ENCODE data around the gene INTS4. TPM values are rescaled to one million over a fixed set of nuclear protein-coding genes. Genes with fewer than 3 reads are reported as not detected.

The INTS4 gene
- total and polyA plus RNA-seq, 2 donors from 2014 or later: 16.7 to 34.6 TPM

DNA sequence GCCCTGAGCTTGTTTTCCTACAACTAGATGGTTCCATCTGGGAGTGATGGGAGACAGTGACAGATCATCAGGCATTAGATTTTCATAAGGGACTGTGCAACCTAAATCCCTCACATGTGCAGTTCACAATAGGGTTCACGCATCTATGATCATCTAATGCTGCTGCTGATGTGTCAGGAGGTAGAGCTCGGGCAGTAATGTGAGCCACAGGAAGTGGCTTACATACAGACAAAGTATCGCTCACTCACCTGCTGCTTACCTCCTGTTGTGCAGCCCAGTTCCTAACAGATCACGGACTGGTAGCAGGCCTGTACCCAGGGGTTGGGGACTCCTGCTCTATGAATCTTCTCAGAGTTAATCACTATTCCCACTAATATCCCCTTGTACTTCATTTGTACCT, 161.2 kb downstream of the INTS4 start:
- no peak overlapping the region for H3K9ac ChIP-seq (ENCODE audit: low read length in 3 of 3)
- H3K4me3 ChIP-seq (ENCODE audit: low read length in 3 of 3): no peak overlapping the region
- intact Hi-C loops (cut with DNase I): no loop called here
- no peaks in the 10 kb centered on the region for H3K27me3 ChIP-seq (ENCODE audit: control insufficient read depth, insufficient read depth, low read length)
- no peaks in the 10 kb centered on the region for H3K4me1 ChIP-seq (ENCODE audit: control insufficient read depth in 2 of 3, insufficient read depth in 2 of 3, low read depth in 1 of 3, low read length in 3 of 3)
- no peak for TF ChIP-seq CTCF (IDR thresholded peaks at IDR 0.05; ENCODE audit: borderline replicate concordance, extremely low read depth, insufficient read depth)
- no peaks in the 10 kb centered on the region for H3K36me3 ChIP-seq (ENCODE audit: control insufficient read depth in 2 of 3, insufficient read depth in 3 of 3, low read length in 3 of 3)
- no peak for DNase-seq
- no peak for FAIRE-seq
- no peaks in the 10 kb centered on the region for H3K9me3 ChIP-seq (ENCODE audit: control insufficient read depth in 2 of 3, insufficient read depth in 1 of 3, low read length in 3 of 3)
- no peak overlapping the region for H3K27ac ChIP-seq (ENCODE audit: low read depth in 2 of 2, low read length in 2 of 2)

GRCh38 chr11:77828926-77829325, 165.5 kb downstream of the INTS4 start:
- intact Hi-C loops (cut with DNase I): no loop called here
- Histone ChIP-seq H3K4me1 (ENCODE audit: control insufficient read depth in 2 of 3, insufficient read depth in 2 of 3, low read depth in 1 of 3, low read length in 3 of 3) (peaks cover 0 to 1% (median 0%) of the 10 kb centered on the region in 3 donors), H3K36me3 (ENCODE audit: control insufficient read depth in 2 of 3, insufficient read depth in 3 of 3, low read length in 3 of 3) (no peaks in the 10 kb centered on the region), H3K9me3 (ENCODE audit: control insufficient read depth in 2 of 3, insufficient read depth in 1 of 3, low read length in 3 of 3) (no peaks in the 10 kb centered on the region), H3K27ac (ENCODE audit: low read depth in 2 of 2, low read length in 2 of 2) (no peak overlapping the region), H3K9ac (ENCODE audit: low read length in 3 of 3) (no peak overlapping the region), H3K27me3 (ENCODE audit: control insufficient read depth, insufficient read depth, low read length) (no peaks in the 10 kb centered on the region), H3K4me3 (ENCODE audit: low read length in 3 of 3) (no peak overlapping the region)
- FAIRE-seq: no peak
- DNase-seq: no peak
- TF ChIP-seq CTCF (IDR thresholded peaks at IDR 0.05; ENCODE audit: borderline replicate concordance, extremely low read depth, insufficient read depth): no peak

Other genes starting within 250 kb of the INTS4 start
- gene RSF1, start 173.9 kb downstream of the INTS4 start, total RNA-seq: 71.9 TPM
- gene RSF1, start 173.9 kb downstream of the INTS4 start, polyA plus RNA-seq (ENCODE audit: insufficient read depth, low read depth, low replicate concordance): 7.9 TPM
- 35.8 TPM for gene AAMDC, start 173.5 kb downstream of the INTS4 start, total RNA-seq
- 70.8 TPM for gene AAMDC, start 173.5 kb downstream of the INTS4 start, polyA plus RNA-seq (ENCODE audit: insufficient read depth, low read depth, low replicate concordance)
- gene KCTD14, start 28.6 kb upstream of the INTS4 start, total RNA-seq: 13.7 TPM
- gene KCTD14, start 28.6 kb upstream of the INTS4 start, polyA plus RNA-seq (ENCODE audit: insufficient read depth, low read depth, low replicate concordance): 14.8 TPM
- gene THRSP, start 69.2 kb upstream of the INTS4 start, total RNA-seq: not detected
- 6.4 TPM for gene THRSP, start 69.2 kb upstream of the INTS4 start, polyA plus RNA-seq (ENCODE audit: insufficient read depth, low read depth, low replicate concordance)
- 166 TPM for gene NDUFC2, start 85.2 kb upstream of the INTS4 start, total RNA-seq
- 457 TPM for gene NDUFC2, start 85.2 kb upstream of the INTS4 start, polyA plus RNA-seq (ENCODE audit: insufficient read depth, low read depth, low replicate concordance)
- gene ALG8, start 145.0 kb upstream of the INTS4 start, total RNA-seq: 34.1 TPM
- 49.7 TPM for gene ALG8, start 145.0 kb upstream of the INTS4 start, polyA plus RNA-seq (ENCODE audit: insufficient read depth, low read depth, low replicate concordance)
- 7.9 TPM for gene KCTD21, start 194.0 kb upstream of the INTS4 start, total RNA-seq
- gene KCTD21, start 194.0 kb upstream of the INTS4 start, polyA plus RNA-seq (ENCODE audit: insufficient read depth, low read depth, low replicate concordance): 6.0 TPM
- gene USP35, start 194.3 kb upstream of the INTS4 start, total RNA-seq: 7.7 TPM
- 4.0 TPM for gene USP35, start 194.3 kb upstream of the INTS4 start, polyA plus RNA-seq (ENCODE audit: insufficient read depth, low read depth, low replicate concordance)

All from kidney (tissue), 14 donors.